ENCODE measurements around the gene ANP32E. TPM values are rescaled to one million over a fixed set of nuclear protein-coding genes. Genes with fewer than 3 reads are reported as not detected.

ANP32E gene
- total RNA-seq (2021; fragmentation: NEBNext Ultra II Directional; extraction: Animal tissue kit (Norgen Biotek cat#: 25700)) (114 and 123 TPM in 2 replicates), polyA plus RNA-seq (2011; rRNA removed) (10.2 and 20.7 TPM in 2 replicates), polyA minus RNA-seq (2011; rRNA and poly(A)+ RNA removed) (16.2 and 20.3 TPM in 2 replicates)
- polyA plus RNA-seq (2011; cell fraction: cytosol; rRNA removed), result 33.6 TPM
- 3.6 TPM for polyA plus RNA-seq (2011; cell fraction: nucleus; rRNA removed)
- 122 to 225 TPM (median 147 TPM) in 4 replicates for polyA plus RNA-seq (2012, experiment 1 of 2)
- polyA plus RNA-seq (2012, experiment 2 of 2), result 10.2 TPM
- polyA plus RNA-seq (2013, experiment 1 of 2), result 66.2 TPM
- polyA plus RNA-seq (2013, experiment 2 of 2), result 67.9 TPM
- polyA minus RNA-seq (2011; cell fraction: cytosol; rRNA and poly(A)+ RNA removed), result 18.1 TPM
- 14.0 TPM for polyA minus RNA-seq (2011; cell fraction: nucleus; rRNA and poly(A)+ RNA removed)
- long read RNA-seq, experiment 1, partial matches to known transcripts, result 46 of 115 reads
- long read RNA-seq, experiment 1, other reads (novel, unspliced or antisense), result 68 of 115 reads
- long read RNA-seq, experiment 2, transcript ANP32E-208 (7 exons, 3,451 nt), result major isoform, 167 of 217 reads
- long read RNA-seq, experiment 2, partial matches to known transcripts, result 26 of 217 reads
- long read RNA-seq, experiment 2, other reads (novel, unspliced or antisense), result 23 of 217 reads

GRCh38 chr1:150235852-150236613 lies at the start of gene ANP32E:
ANP32E (minus strand) TSS chr1:150236112; CDS start chr1:150235786, 326 bp downstream.
- H3K9me3 ChIP-seq (ENCODE audit: insufficient read depth in 2 of 2, low read depth in 1 of 2, low read length in 1 of 2), result no peaks in the 10 kb centered on the region
- peak within 1 kb of the TSS; percentile 95 for H2BK12ac ChIP-seq (ENCODE audit: low read depth, low read length)
- peak within 1 kb of the TSS; percentile 93 to 99 (median 95) for H3K9ac ChIP-seq (replicated peaks in 1 of 4; ENCODE audit: extremely low read depth in 1 of 4, low read depth in 3 of 4, low read length in 3 of 4)
- H3K23me2 ChIP-seq (ENCODE audit: low read depth, low read length), result peaks cover 10% of the 10 kb centered on the region
- no peak within 1 kb of the TSS; the same call in 1 of the 2 replicates for H2BK15ac ChIP-seq (ENCODE audit: low read length)
- H2BK20ac ChIP-seq (ENCODE audit: low read length), result no peak within 1 kb of the TSS
- H4K20me1 ChIP-seq (replicated peaks in 1 of 2; ENCODE audit: control insufficient read depth in 1 of 2, insufficient read depth in 2 of 2, low read length in 2 of 2), result peaks cover 0 to 2% of the 10 kb centered on the region in 2 experiments
- 0 out of 2 replicates have a peak within 1 kb of the TSS, but pooled peaks have one; percentile 9 for H2AFZ ChIP-seq (ENCODE audit: low read length)
- POLR2A ChIA-PET (ENCODE audit: partially characterized antibody), result interaction anchor here (0.7 to 5.6 kb wide), 29 partner anchors 10 to 394 kb away, joined by 3 to 61 read pairs (median 4); partner anchors contain the start of genes APH1A, C1orf54, CA14 and ENSA
- CTCF ChIA-PET (ENCODE audit: partially characterized antibody), result interaction anchor here (1.1 to 1.6 kb wide), 4 partner anchors 16 to 297 kb away, joined by 3 to 7 read pairs (median 4); no protein-coding TSS in a partner anchor
- peak within 1 kb of the TSS; percentile 57 for H3K56ac ChIP-seq (replicated peaks; ENCODE audit: insufficient read length, low read depth, low read length)
- no peak within 1 kb of the TSS for H3K23ac ChIP-seq (ENCODE audit: insufficient read length)
- H2AK5ac ChIP-seq (ENCODE audit: low read depth, low read length), result peak within 1 kb of the TSS; percentile 78
- H3K27me3 ChIP-seq (replicated peaks in 1 of 4; ENCODE audit: control insufficient read depth in 3 of 4, extremely low read depth in 1 of 4, insufficient read depth in 3 of 4, low read length in 3 of 4), result no peaks in the 10 kb centered on the region
- peak within 1 kb of the TSS; percentile 97 for H3K4ac ChIP-seq (replicated peaks; ENCODE audit: insufficient read length, low read depth, low read length)
- peak within 1 kb of the TSS; percentile 90 for H3K14ac ChIP-seq (ENCODE audit: insufficient read length)
- peaks cover 0 to 3% (median 0%) of the 10 kb centered on the region in 4 experiments; a peak in 1 of 8 replicates for H3K36me3 ChIP-seq (ENCODE audit: control insufficient read depth in 2 of 4, insufficient read depth in 4 of 4, low read length in 3 of 4)
- 2% methylated on average over 33 of the region's 33 CpGs; no CpG with 5 or more reads in 1 of the 2 experiments for WGBS, 2 experiments (ENCODE audit: extremely low coverage in 1 of 2, insufficient coverage in 1 of 2, insufficient read length in 1 of 2, insufficient replicate concordance in 2 of 2, low coverage in 1 of 2, low lambda C conversion rate in 2 of 2, missing lambda C conversion rate in 1 of 2)
- H3K4me3 ChIP-seq (ENCODE audit: extremely low read depth in 1 of 4, insufficient read depth in 2 of 4, low read depth in 3 of 4, low read length in 4 of 4), result peak within 1 kb of the TSS; percentile 84 to 99 (median 98)
- DNase-seq (ENCODE audit: low read depth in 1 of 2, low spot score in 2 of 2) (peak; percentile 88 to 94), FAIRE-seq (peak; percentile 78)
- H4K8ac ChIP-seq (ENCODE audit: extremely low read depth, insufficient read depth, low read length), result peak within 1 kb of the TSS; percentile 92
- H3K27ac ChIP-seq (ENCODE audit: low read depth, low read length), result peak within 1 kb of the TSS; percentile 97
- H3K4me1 ChIP-seq (replicated peaks in 1 of 4; ENCODE audit: control insufficient read depth in 3 of 4, insufficient read depth in 4 of 4, low read length in 3 of 4), result peaks cover 0 to 6% (median 2%) of the 10 kb centered on the region in 4 experiments; a peak in 5 of 7 replicates
- H3K4me2 ChIP-seq (ENCODE audit: insufficient read depth in 1 of 2, low read depth in 2 of 2, low read length in 2 of 2), result peak within 1 kb of the TSS; percentile 77 to 86
- H2BK120ac ChIP-seq (replicated peaks; ENCODE audit: low read depth, low read length), result peak within 1 kb of the TSS; percentile 30
- H3K79me2 ChIP-seq (ENCODE audit: control insufficient read depth in 1 of 2, insufficient read depth in 2 of 2, low read length in 2 of 2), result peaks cover 22 to 47% of the 10 kb centered on the region in 2 experiments
- H4K5ac ChIP-seq (ENCODE audit: insufficient read length, low read depth, low read length), result peak within 1 kb of the TSS; percentile 86
- H3K79me1 ChIP-seq (ENCODE audit: low read depth, low read length), result no peaks in the 10 kb centered on the region; the same call in 1 of the 2 replicates
- peak within 1 kb of the TSS; percentile 98 for H2BK5ac ChIP-seq (ENCODE audit: low read depth, low read length)
- peak within 1 kb of the TSS; percentile 96 for H4K91ac ChIP-seq (replicated peaks; ENCODE audit: insufficient read length, low read length)
- H3K18ac ChIP-seq (ENCODE audit: extremely low read depth, low read length), result peak within 1 kb of the TSS; percentile 96
- TF ChIP-seq CTBP2 (IDR thresholded peaks at IDR 0.05; ENCODE audit: borderline replicate concordance, insufficient read depth, insufficient read length, low read length), result no peak
- no peak for TF ChIP-seq EZH2 (IDR thresholded peaks at IDR 0.05; ENCODE audit: low read depth, low read length, severe bottlenecking)
- no peak for TF ChIP-seq GABPA (IDR thresholded peaks at IDR 0.05; ENCODE audit: borderline replicate concordance, insufficient read depth, low read length)
- TF ChIP-seq CREB1 (IDR thresholded peaks at IDR 0.05), result peak; percentile 87
- peak; percentile 59 for TF ChIP-seq ASH2L (IDR thresholded peaks at IDR 0.05; ENCODE audit: low read length)
- TF ChIP-seq SUZ12 (IDR thresholded peaks at IDR 0.05; ENCODE audit: low read length), result no peak
- TF ChIP-seq RAD21 (IDR thresholded peaks at IDR 0.05 in 1 of 2, conservative IDR thresholded peaks at IDR 0.05 in 1 of 2; ENCODE audit: low read depth in 2 of 2, low read length in 2 of 2), result peak in 1 of 2 experiments; percentile 24; a peak in 1 of 4 replicates

Data from H1 (cell line).